Activated T-cell treated with anti-CD3 and anti-CD28 coated beads for 48 hours (primary cell): ENCODE data around the gene PKMYT1.

Experiments used
- DNase-seq: peaks from one replicate; pipeline ENCODE4 v3.0.0-alpha.2; 2020; ENCODE audit warnings: low read depth

PKMYT1 gene

GRCh38 chr16:3017794-3018506 lies 37.7 kb upstream of the PKMYT1 start, which contains the start of gene CLDN6:
Gene CLDN6 (minus strand): TSS chr16:3018183. CDS start chr16:3016021, 2,162 bp downstream.
- DNase-seq = no peak

GRCh38 chr16:3017344-3017743 lies 37.1 kb upstream of the PKMYT1 start:
- DNase-seq = no peak

DNA sequence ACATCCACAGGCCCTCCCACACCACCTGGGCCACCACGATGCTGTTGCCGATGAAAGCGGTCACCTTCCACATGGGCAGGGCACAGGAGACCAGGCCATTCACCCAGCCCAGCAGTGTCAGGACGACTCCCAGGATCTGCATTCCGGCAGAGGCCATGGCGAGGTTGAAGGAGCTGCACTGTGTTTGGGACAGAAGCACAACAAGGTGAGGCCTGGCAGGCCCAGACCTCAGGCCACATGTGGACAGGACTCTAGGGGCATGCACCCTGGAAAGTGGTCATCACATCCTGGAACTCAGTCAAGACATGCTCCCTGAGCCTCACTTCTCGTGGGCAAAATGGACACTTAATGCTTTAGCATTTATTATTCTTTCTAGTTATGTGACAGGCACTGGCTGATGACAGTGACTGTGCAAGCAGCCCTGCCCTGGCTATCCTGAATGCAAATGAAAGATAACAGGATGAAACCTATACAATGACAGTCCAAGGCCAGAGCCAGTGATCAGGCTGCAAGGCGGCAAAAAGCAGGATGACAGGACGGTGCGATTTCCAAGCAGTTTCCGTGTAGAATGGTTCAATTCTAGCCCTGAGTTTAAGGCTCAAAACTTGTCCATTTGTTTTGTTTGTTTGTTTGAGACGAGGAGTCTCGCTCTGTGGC lies 35.7 kb upstream of the PKMYT1 start:
- no peak for DNase-seq

GRCh38 chr16:3014971-3015370 lies 34.7 kb upstream of the PKMYT1 start:
- no peak for DNase-seq

DNA sequence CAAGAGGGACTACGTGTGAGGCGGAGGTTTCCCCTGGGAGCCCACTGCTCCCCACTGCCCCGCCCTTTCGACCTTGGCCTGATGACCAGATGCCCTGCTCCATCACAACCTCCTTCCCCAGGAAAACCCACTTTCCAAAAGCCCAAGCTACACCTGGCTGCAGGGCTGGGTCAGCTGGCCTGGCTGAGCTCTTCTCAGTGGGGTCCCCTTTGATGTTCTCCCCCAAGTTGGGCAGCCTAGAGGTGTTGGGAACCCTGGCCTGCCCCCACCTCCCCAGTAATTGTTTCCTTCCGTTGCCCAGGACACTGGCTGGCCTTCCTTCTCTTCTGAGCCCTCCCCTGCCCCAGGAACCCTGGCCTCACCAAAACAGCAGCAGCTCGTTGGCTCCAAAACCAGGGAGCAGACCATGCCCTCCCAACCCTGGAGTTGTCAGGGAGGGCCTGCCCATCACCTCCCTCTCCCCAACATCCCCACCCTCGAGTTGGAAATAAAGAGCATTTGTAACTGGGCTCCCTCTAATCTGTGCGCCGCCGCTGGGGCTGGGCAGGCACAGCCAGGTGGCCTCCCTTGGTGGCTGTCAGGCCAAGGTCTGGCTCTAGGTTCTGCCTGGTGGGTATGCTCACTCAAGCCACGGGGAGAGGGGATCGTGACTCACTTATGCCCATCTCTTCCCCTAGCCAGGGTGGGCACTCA lies 33.9 kb upstream of the PKMYT1 start:
- no peak for DNase-seq

GRCh38 chr16:3013491-3013951 lies 33.3 kb upstream of the PKMYT1 start:
- DNase-seq = no peak

- DNase-seq = no peak
Measured at GRCh38 chr16:3012828-3013420, 32.7 kb upstream of the PKMYT1 start, which contains the start of gene CLDN9. Gene CLDN9 (plus strand): TSS chr16:3012923. CDS start chr16:3013363, 440 bp downstream.

GRCh38 chr16:3012246-3012645 lies 32.0 kb upstream of the PKMYT1 start:
- no peak for DNase-seq

DNA sequence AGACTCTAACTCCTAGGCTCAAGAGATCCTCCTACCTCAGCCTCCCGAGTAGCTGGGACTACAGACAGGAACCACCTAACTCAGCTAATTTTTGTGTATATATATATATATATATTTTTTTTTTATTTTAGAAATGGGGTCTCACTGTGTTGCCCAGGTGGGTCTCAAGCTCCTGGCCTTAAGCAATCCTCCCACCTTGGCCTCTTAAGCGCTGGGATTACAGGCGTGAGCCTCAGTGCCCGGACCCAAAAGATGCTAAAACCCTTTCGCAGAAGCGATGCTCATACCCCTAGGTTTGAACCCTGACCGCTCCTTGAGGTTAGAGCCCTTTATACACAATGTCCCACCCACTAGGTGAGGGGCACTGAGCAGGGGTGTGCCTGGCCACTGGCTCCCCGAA lies 30.3 kb upstream of the PKMYT1 start:
- no peak for DNase-seq

- DNase-seq = no peak
Measured at GRCh38 chr16:3009568-3010390, 29.5 kb upstream of the PKMYT1 start.

DNA sequence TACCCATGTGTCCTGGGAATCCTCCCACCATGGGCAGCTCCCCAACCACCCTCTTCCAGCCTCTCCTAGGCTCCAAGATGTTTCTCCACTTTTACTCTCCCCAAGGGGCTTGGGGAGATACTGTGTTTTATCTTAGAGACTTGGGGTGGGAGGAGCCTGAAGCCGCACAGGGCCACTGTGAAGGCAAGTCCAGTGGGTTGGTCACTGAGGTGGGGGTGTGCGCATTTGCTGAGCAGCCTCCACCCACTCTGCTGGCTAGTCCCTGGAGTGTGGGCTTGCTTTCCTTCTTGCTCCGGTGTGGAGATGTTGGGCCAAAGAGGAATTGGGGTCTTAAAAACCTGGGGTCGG lies 28.4 kb upstream of the PKMYT1 start:
- no peak for DNase-seq

DNA sequence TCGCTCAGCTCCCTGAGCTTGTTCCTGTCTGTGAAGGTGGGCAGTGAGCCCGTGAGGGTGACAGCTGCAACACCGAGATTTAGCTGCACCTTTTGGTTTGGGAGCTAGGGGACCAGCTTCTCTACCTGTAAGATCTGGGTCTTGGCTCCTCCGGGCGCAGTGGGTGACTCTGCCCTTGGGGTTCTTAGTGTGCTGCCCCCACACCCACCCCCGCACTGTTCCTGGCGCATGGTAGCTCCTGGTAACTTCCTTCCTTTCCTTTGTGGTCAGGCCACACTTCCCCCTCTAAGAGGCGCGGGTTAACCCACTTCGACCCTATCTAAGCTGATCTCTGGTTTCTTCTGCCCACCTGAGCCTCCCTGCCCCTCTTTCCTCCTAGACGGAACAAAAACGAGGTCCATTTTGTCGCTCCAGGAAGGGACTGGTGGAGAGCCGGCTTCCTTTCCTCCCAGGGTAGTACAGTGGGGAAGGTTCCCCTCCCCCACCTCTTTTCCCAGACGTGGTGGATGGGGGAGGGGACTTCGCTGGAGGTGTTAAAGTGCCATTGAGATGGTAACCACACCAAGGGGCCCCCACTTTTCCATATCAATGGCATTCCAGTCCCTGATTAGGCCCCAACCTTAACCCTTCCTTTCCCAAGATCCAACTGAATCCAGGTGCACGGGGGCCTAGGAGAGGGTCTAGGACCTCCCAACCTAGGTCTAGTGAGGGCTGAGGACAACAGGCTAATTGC lies 27.9 kb upstream of the PKMYT1 start:
- DNase-seq = no peak

- DNase-seq = no peak
Measured at GRCh38 chr16:3007059-3007956, 27.1 kb upstream of the PKMYT1 start.

GRCh38 chr16:3004781-3005284 lies 24.6 kb upstream of the PKMYT1 start:
- DNase-seq = no peak

- no peak for DNase-seq
Measured at GRCh38 chr16:3004319-3004718, 24.1 kb upstream of the PKMYT1 start.

GRCh38 chr16:3003582-3004270 lies 23.5 kb upstream of the PKMYT1 start:
- peak; percentile 96 for DNase-seq

DNA sequence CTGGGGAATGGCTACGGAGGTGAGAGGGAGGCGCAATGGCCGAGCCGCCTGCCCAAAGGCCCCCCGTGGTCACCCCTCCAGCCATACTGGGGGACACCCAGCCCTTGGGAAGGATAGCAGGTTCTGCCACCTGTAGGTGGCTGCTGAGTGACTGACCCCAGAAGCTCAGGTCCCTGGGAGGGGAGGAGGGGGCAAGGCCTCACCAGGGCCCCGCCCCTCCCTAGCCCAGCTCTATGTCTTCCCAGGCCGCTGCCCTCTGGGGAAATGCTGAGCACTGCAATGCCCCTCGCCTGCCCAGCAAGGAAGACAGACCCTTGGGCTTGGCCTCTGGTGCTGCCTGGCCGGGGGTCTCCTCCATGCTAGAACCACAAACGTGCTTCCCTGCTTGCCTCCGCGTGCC lies 21.1 kb upstream of the PKMYT1 start:
- no peak for DNase-seq

DNA sequence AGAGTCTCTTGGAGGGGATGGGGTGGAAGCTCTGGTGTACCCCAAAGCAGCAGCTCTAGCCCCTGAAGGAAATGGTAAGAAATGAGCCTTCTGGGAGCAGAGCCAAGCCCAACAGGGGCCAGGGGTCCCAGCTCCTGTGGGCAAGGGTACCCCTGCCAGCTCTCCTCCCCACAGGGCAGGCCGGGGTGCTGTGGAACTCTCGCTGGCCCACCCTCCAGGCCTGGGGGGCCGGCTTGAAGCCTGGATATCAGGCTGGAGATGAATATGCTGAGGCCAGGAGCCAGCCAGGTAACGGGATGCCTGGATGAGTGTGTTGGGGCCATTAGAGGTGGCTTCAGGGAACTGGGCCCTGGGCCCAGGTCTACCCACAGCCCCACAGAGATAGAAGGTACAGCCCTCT lies 20.3 kb upstream of the PKMYT1 start:
- no peak for DNase-seq

- no peak for DNase-seq
Measured at GRCh38 chr16:2999929-3000328, 19.7 kb upstream of the PKMYT1 start.
